Measurements from ENCODE around the gene POFUT2. TPM values are rescaled to one million over a fixed set of nuclear protein-coding genes. Genes with fewer than 3 reads are reported as not detected.

POFUT2 gene
- total RNA-seq, 1 experiment from 2014 or later = 31.4 TPM

GRCh38 chr21:45250914-45251634 is 36.6 kb downstream of the POFUT2 start:
- no peaks in the 10 kb centered on the region for H3K9me3 Mint-ChIP-seq (ENCODE audit: low read depth, unreplicated experiment)
- peaks cover 69% of the 10 kb centered on the region for H3K27me3 Mint-ChIP-seq (ENCODE audit: unreplicated experiment)
- no peaks in the 10 kb centered on the region for H3K36me3 Mint-ChIP-seq (ENCODE audit: insufficient read depth, unreplicated experiment)
- no TSS peak for BruUV-seq (replicated peaks)
- no peak overlapping the region for H3K27ac Mint-ChIP-seq (ENCODE audit: unreplicated experiment)
- DNase-seq = no peak
- H3K4me3 Mint-ChIP-seq (ENCODE audit: low read depth, unreplicated experiment) = no peak overlapping the region
- no peak for TF ChIP-seq CTCF (IDR thresholded peaks at IDR 0.05; ENCODE audit: unreplicated experiment)
- intact Hi-C loops (cut with micrococcal nuclease; ENCODE audit: unreplicated experiment) = no loop called here
- no peaks in the 10 kb centered on the region for H3K4me1 Mint-ChIP-seq (ENCODE audit: low read depth, unreplicated experiment)
- CTCF ChIA-PET = no interaction called here

GRCh38 chr21:45250272-45250671 is 37.4 kb downstream of the POFUT2 start:
- Mint-ChIP-seq H3K9me3 (ENCODE audit: low read depth, unreplicated experiment) (no peaks in the 10 kb centered on the region), H3K27ac (ENCODE audit: unreplicated experiment) (no peak overlapping the region), H3K4me1 (ENCODE audit: low read depth, unreplicated experiment) (no peaks in the 10 kb centered on the region), H3K27me3 (ENCODE audit: unreplicated experiment) (peaks cover 68% of the 10 kb centered on the region), H3K4me3 (ENCODE audit: low read depth, unreplicated experiment) (no peak overlapping the region), H3K36me3 (ENCODE audit: insufficient read depth, unreplicated experiment) (no peaks in the 10 kb centered on the region)
- DNase-seq = no peak
- no peak for TF ChIP-seq CTCF (IDR thresholded peaks at IDR 0.05; ENCODE audit: unreplicated experiment)
- CTCF ChIA-PET = no interaction called here
- intact Hi-C loops (cut with micrococcal nuclease; ENCODE audit: unreplicated experiment) = no loop called here
- BruUV-seq (replicated peaks) = no TSS peak

- Mint-ChIP-seq H3K4me3 (ENCODE audit: low read depth, unreplicated experiment) (no peak overlapping the region), H3K36me3 (ENCODE audit: insufficient read depth, unreplicated experiment) (no peaks in the 10 kb centered on the region), H3K27me3 (ENCODE audit: unreplicated experiment) (peaks cover 64% of the 10 kb centered on the region), H3K27ac (ENCODE audit: unreplicated experiment) (no peak overlapping the region), H3K4me1 (ENCODE audit: low read depth, unreplicated experiment) (no peaks in the 10 kb centered on the region), H3K9me3 (ENCODE audit: low read depth, unreplicated experiment) (no peaks in the 10 kb centered on the region)
- CTCF ChIA-PET = no interaction called here
- no TSS peak for BruUV-seq (replicated peaks)
- TF ChIP-seq CTCF (IDR thresholded peaks at IDR 0.05; ENCODE audit: unreplicated experiment) = no peak
- intact Hi-C loops (cut with micrococcal nuclease; ENCODE audit: unreplicated experiment) = no loop called here
- no peak for DNase-seq
These were observed 38.1 kb downstream of the POFUT2 start for GRCh38 chr21:45249626-45250025.

GRCh38 chr21:45248893-45249381 is 38.8 kb downstream of the POFUT2 start:
- peaks cover 64% of the 10 kb centered on the region for H3K27me3 Mint-ChIP-seq (ENCODE audit: unreplicated experiment)

More at GRCh38 chr21:45248893-45249381, 38.8 kb downstream of the POFUT2 start:
- DNase-seq = no peak
- Mint-ChIP-seq H3K36me3 (ENCODE audit: insufficient read depth, unreplicated experiment) (no peaks in the 10 kb centered on the region), H3K4me1 (ENCODE audit: low read depth, unreplicated experiment) (no peaks in the 10 kb centered on the region), H3K4me3 (ENCODE audit: low read depth, unreplicated experiment) (no peak overlapping the region), H3K27ac (ENCODE audit: unreplicated experiment) (no peak overlapping the region), H3K9me3 (ENCODE audit: low read depth, unreplicated experiment) (peaks cover 6% of the 10 kb centered on the region)
- BruUV-seq (replicated peaks) = no TSS peak
- no peak for TF ChIP-seq CTCF (IDR thresholded peaks at IDR 0.05; ENCODE audit: unreplicated experiment)
- CTCF ChIA-PET = no interaction called here
- intact Hi-C loops (cut with micrococcal nuclease; ENCODE audit: unreplicated experiment) = no loop called here
